ENCODE measurements around the gene SUGCT.

Gene SUGCT

GRCh38 chr7:40455485-40455884 lies 320.7 kb downstream of the SUGCT start:
- H3K4me3 ChIP-seq (ENCODE audit: low read depth in 1 of 2, low read length in 2 of 2) = no peak overlapping the region
- no peak overlapping the region for H3K27ac ChIP-seq (ENCODE audit: low read length)
- H3K4me1 ChIP-seq (ENCODE audit: control insufficient read depth in 1 of 2, insufficient read depth in 2 of 2, low read length in 2 of 2) = no peaks in the 10 kb centered on the region
- H3K27me3 ChIP-seq (ENCODE audit: low read depth, low read length) = no peaks in the 10 kb centered on the region
- no peaks in the 10 kb centered on the region for H3K9me3 ChIP-seq (ENCODE audit: control insufficient read depth in 1 of 2, low read length in 2 of 2)
- H3K36me3 ChIP-seq (ENCODE audit: control insufficient read depth in 1 of 2, insufficient read depth in 2 of 2, low read length in 2 of 2) = no peaks in the 10 kb centered on the region

DNA sequence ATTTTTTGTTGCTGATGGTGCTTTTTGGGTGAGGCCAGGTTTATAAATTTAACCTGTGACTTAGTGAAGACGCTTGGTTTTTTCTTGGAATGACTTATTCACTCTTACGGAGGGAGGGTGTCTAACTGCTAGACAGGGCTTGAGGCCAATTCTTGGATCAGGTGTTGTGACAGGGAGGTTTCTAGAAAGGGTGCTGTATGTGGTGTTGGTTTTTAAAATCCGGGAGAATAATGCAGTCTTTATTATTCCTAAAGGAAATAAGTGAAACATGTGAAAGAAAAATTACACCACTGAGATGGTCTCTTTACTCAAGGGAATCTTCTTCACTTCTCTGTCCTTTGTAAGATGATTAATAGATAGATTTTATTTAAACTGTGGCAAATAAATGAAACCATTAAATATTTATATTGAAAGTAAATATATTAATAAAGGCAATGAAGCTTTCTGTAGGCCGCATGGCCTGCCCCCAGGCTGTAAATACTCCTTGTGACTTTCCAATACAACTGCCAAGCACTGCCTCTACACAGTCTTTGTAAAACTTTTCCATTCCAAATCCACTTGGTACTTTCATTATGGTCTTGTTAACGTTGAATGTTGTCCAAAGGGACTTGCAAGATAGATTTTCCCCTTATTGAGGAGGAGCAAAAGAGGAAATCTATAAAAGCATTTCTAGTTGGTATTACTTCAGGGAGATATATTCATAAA lies 323.1 kb downstream of the SUGCT start:
- Histone ChIP-seq H3K27me3 (ENCODE audit: low read depth, low read length) (no peaks in the 10 kb centered on the region), H3K4me3 (ENCODE audit: low read depth in 1 of 2, low read length in 2 of 2) (no peak overlapping the region), H3K36me3 (ENCODE audit: control insufficient read depth in 1 of 2, insufficient read depth in 2 of 2, low read length in 2 of 2) (no peaks in the 10 kb centered on the region), H3K4me1 (ENCODE audit: control insufficient read depth in 1 of 2, insufficient read depth in 2 of 2, low read length in 2 of 2) (no peaks in the 10 kb centered on the region), H3K9me3 (ENCODE audit: control insufficient read depth in 1 of 2, low read length in 2 of 2) (no peaks in the 10 kb centered on the region), H3K27ac (ENCODE audit: low read length) (no peak overlapping the region)

- H3K4me1 ChIP-seq (ENCODE audit: control insufficient read depth in 1 of 2, insufficient read depth in 2 of 2, low read length in 2 of 2) = no peaks in the 10 kb centered on the region
- no peak overlapping the region for H3K27ac ChIP-seq (ENCODE audit: low read length)
- no peaks in the 10 kb centered on the region for H3K27me3 ChIP-seq (ENCODE audit: low read depth, low read length)
- H3K9me3 ChIP-seq (ENCODE audit: control insufficient read depth in 1 of 2, low read length in 2 of 2) = no peaks in the 10 kb centered on the region
- H3K36me3 ChIP-seq (ENCODE audit: control insufficient read depth in 1 of 2, insufficient read depth in 2 of 2, low read length in 2 of 2) = no peaks in the 10 kb centered on the region
- no peak overlapping the region for H3K4me3 ChIP-seq (ENCODE audit: low read depth in 1 of 2, low read length in 2 of 2)
These were observed 328.6 kb downstream of the SUGCT start for GRCh38 chr7:40463446-40463845.

DNA sequence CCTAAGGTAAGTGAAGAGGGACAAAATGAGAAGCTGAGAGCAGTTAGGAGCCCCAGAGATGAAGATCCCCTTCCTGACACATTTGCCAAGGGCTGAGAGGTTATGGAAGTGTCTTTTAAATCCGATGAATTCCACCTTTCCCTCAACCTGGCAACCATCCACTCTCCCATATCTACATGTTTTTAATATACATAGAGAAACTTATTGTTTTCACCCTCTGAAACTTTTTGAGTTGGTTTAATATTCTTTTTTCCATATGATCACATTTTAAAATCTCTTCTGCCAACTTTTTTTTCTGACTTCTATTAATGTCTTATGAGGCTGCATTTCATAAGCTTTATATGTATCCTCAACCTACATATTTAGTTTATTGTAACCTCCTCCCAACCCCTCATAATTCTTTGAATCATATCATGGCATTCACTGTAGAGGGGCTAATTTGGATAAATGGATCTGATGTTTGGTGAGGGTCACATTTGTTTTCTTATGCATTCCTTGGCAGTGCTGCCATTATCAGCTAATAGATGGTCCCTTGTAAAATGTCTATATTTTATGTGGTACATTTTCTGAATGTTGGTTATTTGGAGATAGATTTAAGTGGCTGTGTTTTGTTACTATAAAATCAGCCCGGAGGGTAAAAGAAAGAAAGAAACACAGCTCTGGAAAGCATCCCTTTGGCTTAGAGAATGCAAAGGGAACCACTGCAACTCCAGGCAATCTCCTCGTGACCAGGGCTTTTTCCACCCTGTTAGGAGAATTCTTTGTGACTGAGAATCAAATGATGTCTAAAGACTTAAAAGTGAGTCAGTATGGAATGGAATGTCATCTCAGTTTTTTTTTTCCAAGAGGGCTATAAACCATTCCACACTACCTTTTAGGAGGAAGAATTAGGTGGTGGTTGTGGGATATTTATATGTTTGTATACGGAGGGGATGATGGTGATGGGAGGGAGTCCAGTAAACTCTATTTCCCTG lies 334.4 kb downstream of the SUGCT start:
- H3K4me1 ChIP-seq (ENCODE audit: control insufficient read depth in 1 of 2, insufficient read depth in 2 of 2, low read length in 2 of 2) = no peaks in the 10 kb centered on the region
- no peak overlapping the region for H3K27ac ChIP-seq (ENCODE audit: low read length)
- no peaks in the 10 kb centered on the region for H3K27me3 ChIP-seq (ENCODE audit: low read depth, low read length)
- H3K9me3 ChIP-seq (ENCODE audit: control insufficient read depth in 1 of 2, low read length in 2 of 2) = no peaks in the 10 kb centered on the region
- no peaks in the 10 kb centered on the region for H3K36me3 ChIP-seq (ENCODE audit: control insufficient read depth in 1 of 2, insufficient read depth in 2 of 2, low read length in 2 of 2)
- no peak overlapping the region for H3K4me3 ChIP-seq (ENCODE audit: low read depth in 1 of 2, low read length in 2 of 2)

DNA sequence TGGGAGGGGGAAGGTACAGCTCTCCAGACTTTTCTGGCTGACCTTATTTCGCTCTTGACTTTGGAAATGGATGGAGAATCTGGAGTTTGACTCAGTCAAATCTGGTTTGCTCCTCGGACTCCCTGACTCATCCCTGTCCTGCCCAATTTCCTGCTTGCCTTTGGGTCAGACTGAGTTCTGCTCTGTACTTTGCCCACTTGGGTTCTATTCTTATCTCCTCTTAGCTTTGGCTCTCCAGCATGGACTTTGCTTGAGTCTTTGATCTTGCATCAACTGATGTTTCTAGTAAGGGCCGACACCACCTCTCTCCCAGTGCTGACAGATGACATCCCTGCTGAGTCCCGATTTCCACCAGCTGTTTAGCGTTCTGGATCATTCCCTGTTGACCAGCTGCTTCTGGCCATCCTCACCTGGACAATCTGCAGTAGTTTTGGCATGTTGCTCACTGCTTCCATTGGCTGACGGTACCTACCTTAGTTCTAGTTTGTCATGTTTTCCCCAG lies 335.3 kb downstream of the SUGCT start:
- H3K4me1 ChIP-seq (ENCODE audit: control insufficient read depth in 1 of 2, insufficient read depth in 2 of 2, low read length in 2 of 2) = no peaks in the 10 kb centered on the region
- no peak overlapping the region for H3K27ac ChIP-seq (ENCODE audit: low read length)
- H3K36me3 ChIP-seq (ENCODE audit: control insufficient read depth in 1 of 2, insufficient read depth in 2 of 2, low read length in 2 of 2) = no peaks in the 10 kb centered on the region
- H3K4me3 ChIP-seq (ENCODE audit: low read depth in 1 of 2, low read length in 2 of 2) = no peak overlapping the region
- H3K27me3 ChIP-seq (ENCODE audit: low read depth, low read length) = no peaks in the 10 kb centered on the region
- no peaks in the 10 kb centered on the region for H3K9me3 ChIP-seq (ENCODE audit: control insufficient read depth in 1 of 2, low read length in 2 of 2)

GRCh38 chr7:40470817-40471216 lies 336.0 kb downstream of the SUGCT start:
- Histone ChIP-seq H3K4me1 (ENCODE audit: control insufficient read depth in 1 of 2, insufficient read depth in 2 of 2, low read length in 2 of 2) (no peaks in the 10 kb centered on the region), H3K27ac (ENCODE audit: low read length) (no peak overlapping the region), H3K4me3 (ENCODE audit: low read depth in 1 of 2, low read length in 2 of 2) (no peak overlapping the region), H3K27me3 (ENCODE audit: low read depth, low read length) (no peaks in the 10 kb centered on the region), H3K36me3 (ENCODE audit: control insufficient read depth in 1 of 2, insufficient read depth in 2 of 2, low read length in 2 of 2) (no peaks in the 10 kb centered on the region), H3K9me3 (ENCODE audit: control insufficient read depth in 1 of 2, low read length in 2 of 2) (no peaks in the 10 kb centered on the region)

- no peaks in the 10 kb centered on the region for H3K4me1 ChIP-seq (ENCODE audit: control insufficient read depth in 1 of 2, insufficient read depth in 2 of 2, low read length in 2 of 2)
- no peaks in the 10 kb centered on the region for H3K9me3 ChIP-seq (ENCODE audit: control insufficient read depth in 1 of 2, low read length in 2 of 2)
- no peak overlapping the region for H3K27ac ChIP-seq (ENCODE audit: low read length)
- no peaks in the 10 kb centered on the region for H3K36me3 ChIP-seq (ENCODE audit: control insufficient read depth in 1 of 2, insufficient read depth in 2 of 2, low read length in 2 of 2)
- H3K27me3 ChIP-seq (ENCODE audit: low read depth, low read length) = no peaks in the 10 kb centered on the region
- H3K4me3 ChIP-seq (ENCODE audit: low read depth in 1 of 2, low read length in 2 of 2) = no peak overlapping the region
These were observed 337.1 kb downstream of the SUGCT start for GRCh38 chr7:40471891-40472290.

- no peaks in the 10 kb centered on the region for H3K36me3 ChIP-seq (ENCODE audit: control insufficient read depth in 1 of 2, insufficient read depth in 2 of 2, low read length in 2 of 2)
- no peak overlapping the region for H3K27ac ChIP-seq (ENCODE audit: low read length)
- no peaks in the 10 kb centered on the region for H3K9me3 ChIP-seq (ENCODE audit: control insufficient read depth in 1 of 2, low read length in 2 of 2)
- H3K4me3 ChIP-seq (ENCODE audit: low read depth in 1 of 2, low read length in 2 of 2) = no peak overlapping the region
- H3K4me1 ChIP-seq (ENCODE audit: control insufficient read depth in 1 of 2, insufficient read depth in 2 of 2, low read length in 2 of 2) = no peaks in the 10 kb centered on the region
- H3K27me3 ChIP-seq (ENCODE audit: low read depth, low read length) = no peaks in the 10 kb centered on the region
These were observed 340.2 kb downstream of the SUGCT start for GRCh38 chr7:40474790-40475680.

- H3K4me1 ChIP-seq (ENCODE audit: control insufficient read depth in 1 of 2, insufficient read depth in 2 of 2, low read length in 2 of 2) = no peaks in the 10 kb centered on the region
- no peaks in the 10 kb centered on the region for H3K27me3 ChIP-seq (ENCODE audit: low read depth, low read length)
- H3K27ac ChIP-seq (ENCODE audit: low read length) = no peak overlapping the region
- H3K9me3 ChIP-seq (ENCODE audit: control insufficient read depth in 1 of 2, low read length in 2 of 2) = no peaks in the 10 kb centered on the region
- H3K36me3 ChIP-seq (ENCODE audit: control insufficient read depth in 1 of 2, insufficient read depth in 2 of 2, low read length in 2 of 2) = no peaks in the 10 kb centered on the region
- H3K4me3 ChIP-seq (ENCODE audit: low read depth in 1 of 2, low read length in 2 of 2) = no peak overlapping the region
These were observed 340.8 kb downstream of the SUGCT start for GRCh38 chr7:40475681-40475982.

- Histone ChIP-seq H3K36me3 (ENCODE audit: control insufficient read depth in 1 of 2, insufficient read depth in 2 of 2, low read length in 2 of 2) (no peaks in the 10 kb centered on the region), H3K4me1 (ENCODE audit: control insufficient read depth in 1 of 2, insufficient read depth in 2 of 2, low read length in 2 of 2) (no peaks in the 10 kb centered on the region), H3K27me3 (ENCODE audit: low read depth, low read length) (no peaks in the 10 kb centered on the region), H3K9me3 (ENCODE audit: control insufficient read depth in 1 of 2, low read length in 2 of 2) (no peaks in the 10 kb centered on the region), H3K4me3 (ENCODE audit: low read depth in 1 of 2, low read length in 2 of 2) (no peak overlapping the region), H3K27ac (ENCODE audit: low read length) (no peak overlapping the region)
These were observed 342.3 kb downstream of the SUGCT start for GRCh38 chr7:40477094-40477493.

GRCh38 chr7:40482845-40483244 lies 348.0 kb downstream of the SUGCT start:
- no peaks in the 10 kb centered on the region for H3K4me1 ChIP-seq (ENCODE audit: control insufficient read depth in 1 of 2, insufficient read depth in 2 of 2, low read length in 2 of 2)
- H3K4me3 ChIP-seq (ENCODE audit: low read depth in 1 of 2, low read length in 2 of 2) = no peak overlapping the region
- no peak overlapping the region for H3K27ac ChIP-seq (ENCODE audit: low read length)
- no peaks in the 10 kb centered on the region for H3K27me3 ChIP-seq (ENCODE audit: low read depth, low read length)
- H3K9me3 ChIP-seq (ENCODE audit: control insufficient read depth in 1 of 2, low read length in 2 of 2) = no peaks in the 10 kb centered on the region
- H3K36me3 ChIP-seq (ENCODE audit: control insufficient read depth in 1 of 2, insufficient read depth in 2 of 2, low read length in 2 of 2) = no peaks in the 10 kb centered on the region

Data from muscle layer of duodenum (tissue), 2 donors.